Erythroblast (primary cell): ENCODE measurements around the gene GABRB2.

Experiments used
- GATA1 ChIP-seq: IDR thresholded peaks from 2 replicates; pipeline ENCODE4 v1.6.1; 2011; ENCODE audit warnings: low read depth, mild to moderate bottlenecking, control low read depth, low read length, moderate library complexity
- POLR2A ChIP-seq: IDR thresholded peaks from 2 replicates; pipeline ENCODE4 v1.6.1; 2011; ENCODE audit warnings: mild to moderate bottlenecking, low read length

DNA sequence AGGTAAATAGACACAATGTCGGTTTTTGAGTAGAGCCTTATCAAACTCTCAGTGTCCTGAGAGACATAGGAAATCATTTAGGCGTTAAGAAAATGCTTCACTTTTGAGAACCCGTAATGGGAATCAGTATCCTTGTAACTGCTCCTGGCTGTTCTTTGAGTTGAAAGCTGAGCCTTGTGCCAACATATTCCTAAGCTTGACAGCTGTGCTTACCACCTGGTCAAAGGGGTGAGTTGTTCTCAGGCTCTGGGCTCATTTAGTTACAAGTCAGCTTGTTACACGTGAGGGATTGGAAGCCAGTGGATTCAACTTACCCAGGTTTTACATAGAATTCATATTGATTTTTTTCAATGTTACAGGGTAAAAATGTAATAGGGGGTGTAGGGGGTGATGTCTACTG lies 145.9 kb downstream of the GABRB2 start:
- TF ChIP-seq POLR2A: no peak
- no peak for TF ChIP-seq GATA1
